Measurements from ENCODE around the gene ANXA6. TPM values are rescaled to one million over a fixed set of nuclear protein-coding genes. Genes with fewer than 3 reads are reported as not detected.

ANXA6 gene
- total RNA-seq, 1 experiment from 2014 or later = 98.7 TPM

- Histone ChIP-seq H4K5ac (ENCODE audit: insufficient read length, low read depth, low read length) (no peak overlapping the region), H4K8ac (replicated peaks; ENCODE audit: insufficient read length, low read depth, low read length) (no peak overlapping the region), H3T11ph (ENCODE audit: low read length) (no peak overlapping the region), H3K4me2 (ENCODE audit: insufficient read depth, insufficient read length, low read length) (no peak overlapping the region), H2BK20ac (ENCODE audit: low read depth, low read length, poor library complexity, severe bottlenecking) (no peak overlapping the region), H2BK12ac (ENCODE audit: insufficient read length, low read depth, low read length) (no peak overlapping the region), H3K79me1 (ENCODE audit: insufficient read depth, low read depth, low read length, poor library complexity, severe bottlenecking) (no peaks in the 10 kb centered on the region), H3K18ac (ENCODE audit: insufficient read length, low read depth, low read length) (no peak overlapping the region), H3K14ac (ENCODE audit: insufficient read depth, low read length) (no peak overlapping the region), H3K9ac (ENCODE audit: extremely low read depth, insufficient read length, low read length) (no peak overlapping the region), H3K27me3 (ENCODE audit: insufficient read depth, low read length) (no peaks in the 10 kb centered on the region), H3K4me1 (ENCODE audit: insufficient read depth, low read length) (peaks cover 2% of the 10 kb centered on the region; the same call in 1 of the 2 replicates), H3K4ac (ENCODE audit: low read depth, low read length) (no peak overlapping the region), H2AK5ac (ENCODE audit: insufficient read length, low read length) (no peak overlapping the region), H3K23ac (ENCODE audit: insufficient read length, low read depth, low read length) (no peak overlapping the region), H2AFZ (ENCODE audit: low read length) (no peak overlapping the region), H3K27ac (ENCODE audit: insufficient read length, low read depth, low read length) (no peak overlapping the region), H4K20me1 (ENCODE audit: control insufficient read depth, insufficient read depth, insufficient read length) (no peaks in the 10 kb centered on the region), H3K79me2 (ENCODE audit: insufficient read depth, low read length) (no peaks in the 10 kb centered on the region), H3K56ac (ENCODE audit: insufficient read length, low read depth, low read length) (no peak overlapping the region), H2BK15ac (ENCODE audit: low read depth, low read length) (no peak overlapping the region), H2BK120ac (ENCODE audit: low read depth, low read length, poor library complexity, severe bottlenecking) (no peak overlapping the region), H4K91ac (ENCODE audit: insufficient read length, low read depth, low read length) (no peak overlapping the region), H3K9me3 (ENCODE audit: control insufficient read depth, low read depth, low read length) (no peaks in the 10 kb centered on the region), H2BK5ac (ENCODE audit: insufficient read length, low read length) (no peak overlapping the region), H3K23me2 (ENCODE audit: insufficient read length, low read depth, low read length, poor library complexity, severe bottlenecking) (no peaks in the 10 kb centered on the region)
- Mint-ChIP-seq H3K9me3 (no peaks in the 10 kb centered on the region), H3K36me3 (ENCODE audit: insufficient read depth in 1 of 3, low read depth in 3 of 3) (peaks cover 2 to 14% (median 5%) of the 10 kb centered on the region in 3 experiments; a peak in 3 of 7 replicates), H3K27ac (0 out of 7 replicates have a peak overlapping the region, but pooled peaks of 1 of the 3 experiments have one; percentile 7), H3K4me1 (peaks cover 28 to 29% of the 10 kb centered on the region in 2 experiments), H3K27me3 (ENCODE audit: low read depth) (no peaks in the 10 kb centered on the region), H3K4me3 (no peak overlapping the region)
- DNase-seq = no peak
- no peak for TF ChIP-seq CTCF (conservative IDR thresholded peaks at IDR 0.05)
- no CpG with 5 or more reads among the region's 4 CpGs for WGBS (ENCODE audit: extremely low coverage, insufficient read length, low lambda C conversion rate)
These were observed 58.8 kb downstream of the ANXA6 start for GRCh38 chr5:151098768-151099121.
